Colonic mucosa (tissue), 4 donors: Measurements from ENCODE around the gene GPR137. TPM values are rescaled to one million over a fixed set of nuclear protein-coding genes. Genes with fewer than 3 reads are reported as not detected.
A peak's percentile ranks its signal among the peaks of the same experiment; 100 is the strongest.

Experiments
- DNase-seq: peaks from one replicate; pipeline ENCODE4 v3.0.0-alpha.2; 2020
- H3K27ac ChIP-seq: fragments of 200-600 bp; one replicate; pipeline ENCODE4 v1.8.0; 2021
- H3K27me3 ChIP-seq: fragments of 200-600 bp; one replicate; pipeline ENCODE4 v1.8.0; 2021
- H3K36me3 ChIP-seq: fragments of 200-600 bp; one replicate; pipeline ENCODE4 v1.8.0; 2021
- H3K4me1 ChIP-seq: fragments of 200-600 bp; one replicate; pipeline ENCODE4 v1.8.0; 2021; ENCODE audit warnings: mild to moderate bottlenecking
- H3K4me3 ChIP-seq: fragments of 200-600 bp; one replicate; pipeline ENCODE4 v1.8.0; 2021
- H3K9ac ChIP-seq, 2 donors: one replicate each; pipeline ENCODE4 v1.7.0; 2013; ENCODE audit warnings: control low read depth in 2 of 2, low read depth in 2 of 2, low read length in 2 of 2
- H3K9me3 ChIP-seq: fragments of 200-600 bp; one replicate; pipeline ENCODE4 v1.8.0; 2021
- intact Hi-C: fragments of 100-400 bp; cut with DNase I; formaldehyde crosslinking; loops from one replicate; pipeline ENCODE4 v1.14.1; 2022
- total RNA-seq, 2 donors: library from RNA; stranded (reverse); fragmentation: NEBNext Ultra II Directional in 1 of 2; extraction: Animal tissue kit (Norgen Biotek cat#: 25700) in 1 of 2; gene quantifications; one replicate each; pipeline ENCODE4 v1.2.1, GENCODE V29; 2021
- TF ChIP-seq, protein P1 (sequence below): fragments of 200-600 bp; IDR thresholded peaks from one replicate; pipeline ENCODE4 v1.8.0; 2022; ENCODE audit warnings: antibody characterized with exemption, mild to moderate bottlenecking
- donor health status: healthy.
- donor health status: DM: no; HTN: no; CAD: no.
- donor health status: DM: no; HTN: no; CAD: no.

The GPR137 gene
- total RNA-seq, 2 donors from 2014 or later: 36.0 to 58.8 TPM

DNA sequence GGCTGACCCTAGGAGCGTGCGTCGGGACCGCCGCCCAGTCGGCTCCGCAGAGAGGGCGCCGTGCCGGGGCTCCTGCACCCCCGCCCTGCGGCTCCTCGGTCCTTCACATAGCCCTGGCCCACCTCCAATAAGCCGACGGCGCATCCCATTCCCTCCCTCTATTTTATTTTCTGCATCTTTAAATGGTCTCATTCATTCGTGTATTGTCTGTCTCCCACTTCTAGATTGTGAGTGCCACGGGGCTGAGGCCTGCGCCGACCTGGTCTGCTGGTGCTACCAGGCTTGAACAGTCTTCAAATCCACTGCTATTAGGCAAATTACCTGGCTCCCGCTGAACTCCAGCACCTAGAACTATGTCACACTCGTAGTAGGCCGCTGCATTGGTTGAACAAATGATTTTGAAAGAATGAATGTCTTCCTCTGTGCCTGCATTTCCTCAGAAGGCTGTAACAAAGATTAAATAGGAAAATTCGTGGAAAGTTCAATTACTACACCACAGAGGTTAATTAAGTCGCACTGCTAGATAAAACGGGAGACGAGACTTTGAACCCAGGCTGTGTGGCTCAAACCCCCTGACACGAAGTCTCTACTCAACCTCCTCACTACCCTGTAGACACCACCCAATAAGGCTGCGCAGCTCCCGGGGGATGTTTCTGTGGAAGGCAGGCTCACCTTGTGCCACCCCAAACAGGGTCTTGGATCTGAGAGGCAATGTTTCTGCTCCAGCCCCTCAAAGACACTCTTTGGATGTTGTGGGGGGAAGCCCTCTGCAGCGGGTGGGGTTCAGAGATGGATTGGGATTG, 37.7 kb upstream of the GPR137 start:
- intact Hi-C loops: no loop called here
- Histone ChIP-seq H3K9me3 (no peaks in the 10 kb centered on the region), H3K9ac (peak overlapping the region; percentile 60 to 91), H3K36me3 (no peaks in the 10 kb centered on the region), H3K27me3 (no peaks in the 10 kb centered on the region), H3K4me1 (peaks cover 3% of the 10 kb centered on the region), H3K27ac (peak overlapping the region; percentile 90), H3K4me3 (peak overlapping the region; percentile 59)
- DNase-seq: no peak
- TF ChIP-seq, protein P1, sequence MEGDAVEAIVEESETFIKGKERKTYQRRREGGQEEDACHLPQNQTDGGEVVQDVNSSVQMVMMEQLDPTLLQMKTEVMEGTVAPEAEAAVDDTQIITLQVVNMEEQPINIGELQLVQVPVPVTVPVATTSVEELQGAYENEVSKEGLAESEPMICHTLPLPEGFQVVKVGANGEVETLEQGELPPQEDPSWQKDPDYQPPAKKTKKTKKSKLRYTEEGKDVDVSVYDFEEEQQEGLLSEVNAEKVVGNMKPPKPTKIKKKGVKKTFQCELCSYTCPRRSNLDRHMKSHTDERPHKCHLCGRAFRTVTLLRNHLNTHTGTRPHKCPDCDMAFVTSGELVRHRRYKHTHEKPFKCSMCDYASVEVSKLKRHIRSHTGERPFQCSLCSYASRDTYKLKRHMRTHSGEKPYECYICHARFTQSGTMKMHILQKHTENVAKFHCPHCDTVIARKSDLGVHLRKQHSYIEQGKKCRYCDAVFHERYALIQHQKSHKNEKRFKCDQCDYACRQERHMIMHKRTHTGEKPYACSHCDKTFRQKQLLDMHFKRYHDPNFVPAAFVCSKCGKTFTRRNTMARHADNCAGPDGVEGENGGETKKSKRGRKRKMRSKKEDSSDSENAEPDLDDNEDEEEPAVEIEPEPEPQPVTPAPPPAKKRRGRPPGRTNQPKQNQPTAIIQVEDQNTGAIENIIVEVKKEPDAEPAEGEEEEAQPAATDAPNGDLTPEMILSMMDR: no peak

DNA sequence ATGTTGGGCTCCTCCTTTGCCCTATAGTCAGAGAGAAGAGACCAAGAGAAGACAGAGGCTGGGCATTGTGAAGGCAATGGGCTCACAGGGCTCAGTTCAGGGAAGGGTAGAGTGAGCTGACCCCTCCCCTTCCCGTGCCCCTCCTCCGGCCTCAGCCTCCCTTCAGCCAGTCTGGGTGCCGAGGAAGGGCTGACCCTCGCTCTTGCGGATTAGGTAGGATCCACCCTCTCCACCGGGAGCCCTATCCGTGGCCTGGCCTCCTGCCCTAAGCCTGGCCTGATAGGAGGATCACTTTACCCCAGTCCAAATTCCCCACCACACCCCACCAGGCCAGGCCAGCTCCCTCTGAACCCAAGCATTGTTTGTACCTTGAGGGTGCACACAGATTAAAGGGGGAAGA, 37.1 kb upstream of the GPR137 start:
- Histone ChIP-seq H3K9me3 (no peaks in the 10 kb centered on the region), H3K36me3 (no peaks in the 10 kb centered on the region), H3K27me3 (no peaks in the 10 kb centered on the region), H3K4me3 (no peak overlapping the region), H3K27ac (no peak overlapping the region), H3K4me1 (peaks cover 9% of the 10 kb centered on the region), H3K9ac (peak overlapping the region in 1 of 2 donors; percentile 91)
- intact Hi-C loops: no loop called here
- TF ChIP-seq, protein P1: no peak
- DNase-seq: no peak

DNA sequence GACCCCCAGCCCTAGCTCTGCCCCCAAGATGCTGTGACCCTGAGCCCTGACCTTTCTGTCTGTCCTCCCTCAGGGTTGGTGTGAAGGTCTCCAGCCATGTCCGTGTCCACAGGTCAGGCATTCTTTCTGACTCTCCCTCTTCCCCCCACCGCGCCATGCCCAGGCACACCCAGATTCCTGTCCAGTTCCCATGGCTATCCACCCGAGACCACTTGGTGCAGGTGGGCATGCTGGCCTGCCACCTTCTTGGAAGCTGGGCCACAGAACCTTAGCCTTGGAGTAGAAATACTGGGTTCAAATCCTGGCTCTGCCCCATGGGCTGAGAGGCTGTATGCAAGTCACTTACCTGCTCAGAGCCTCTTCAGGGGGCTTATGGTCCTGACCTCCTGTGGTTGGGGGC, 36.6 kb upstream of the GPR137 start:
- TF ChIP-seq, protein P1: no peak
- no peak overlapping the region for H3K4me3 ChIP-seq
- H3K36me3 ChIP-seq: no peaks in the 10 kb centered on the region
- no peak overlapping the region for H3K27ac ChIP-seq
- H3K4me1 ChIP-seq: peaks cover 9% of the 10 kb centered on the region
- peak overlapping the region in 1 of 2 donors; percentile 12 for H3K9ac ChIP-seq
- no peak for DNase-seq
- intact Hi-C loops: no loop called here
- no peaks in the 10 kb centered on the region for H3K27me3 ChIP-seq
- no peaks in the 10 kb centered on the region for H3K9me3 ChIP-seq

DNA sequence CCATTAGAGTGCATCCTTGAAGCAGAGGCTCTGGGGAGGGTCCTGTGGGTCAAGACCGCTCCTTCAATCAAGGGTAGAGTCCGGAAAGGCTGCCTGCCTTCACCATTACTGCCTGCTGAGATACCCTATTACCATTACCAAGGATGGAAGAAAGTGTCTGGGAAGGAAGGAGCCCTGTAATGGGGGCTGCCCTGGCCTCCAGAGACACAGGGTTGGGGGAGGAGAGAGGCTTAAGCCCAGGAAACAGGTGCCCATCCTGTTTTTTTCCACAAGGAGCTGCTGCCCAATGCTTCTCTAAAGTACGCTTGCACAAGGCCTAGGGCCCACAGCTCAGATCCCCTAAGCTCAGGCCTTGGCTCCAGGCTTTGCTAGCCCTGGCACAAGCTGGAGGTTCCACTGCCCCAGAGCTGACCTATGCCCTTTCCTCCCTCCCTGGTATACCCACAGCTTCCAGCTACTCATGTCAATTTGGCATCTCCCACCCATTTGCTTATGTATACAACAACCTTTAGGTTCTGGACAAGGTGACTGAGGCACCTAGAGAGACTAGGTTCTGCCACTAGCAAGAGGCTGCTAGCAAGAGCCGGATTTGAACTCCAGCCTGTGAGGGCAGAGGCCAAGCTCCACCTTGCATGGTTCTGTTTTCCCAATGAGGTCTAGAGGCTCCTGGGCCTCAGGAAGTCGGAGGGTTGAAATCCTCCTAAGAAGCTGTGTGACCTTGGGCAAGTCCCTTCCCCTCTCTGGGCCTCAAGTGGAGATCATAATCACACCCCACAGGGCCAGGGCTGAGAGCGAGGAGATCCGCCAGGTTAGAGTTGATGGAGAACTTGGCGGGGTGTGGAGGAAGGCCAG, 35.9 kb upstream of the GPR137 start:
- Histone ChIP-seq H3K4me3 (no peak overlapping the region), H3K36me3 (peaks cover 5% of the 10 kb centered on the region), H3K9ac (no peak overlapping the region), H3K9me3 (no peaks in the 10 kb centered on the region), H3K27ac (no peak overlapping the region), H3K27me3 (no peaks in the 10 kb centered on the region), H3K4me1 (peaks cover 9% of the 10 kb centered on the region)
- intact Hi-C loops: no loop called here
- DNase-seq: no peak
- TF ChIP-seq, protein P1: no peak

DNA sequence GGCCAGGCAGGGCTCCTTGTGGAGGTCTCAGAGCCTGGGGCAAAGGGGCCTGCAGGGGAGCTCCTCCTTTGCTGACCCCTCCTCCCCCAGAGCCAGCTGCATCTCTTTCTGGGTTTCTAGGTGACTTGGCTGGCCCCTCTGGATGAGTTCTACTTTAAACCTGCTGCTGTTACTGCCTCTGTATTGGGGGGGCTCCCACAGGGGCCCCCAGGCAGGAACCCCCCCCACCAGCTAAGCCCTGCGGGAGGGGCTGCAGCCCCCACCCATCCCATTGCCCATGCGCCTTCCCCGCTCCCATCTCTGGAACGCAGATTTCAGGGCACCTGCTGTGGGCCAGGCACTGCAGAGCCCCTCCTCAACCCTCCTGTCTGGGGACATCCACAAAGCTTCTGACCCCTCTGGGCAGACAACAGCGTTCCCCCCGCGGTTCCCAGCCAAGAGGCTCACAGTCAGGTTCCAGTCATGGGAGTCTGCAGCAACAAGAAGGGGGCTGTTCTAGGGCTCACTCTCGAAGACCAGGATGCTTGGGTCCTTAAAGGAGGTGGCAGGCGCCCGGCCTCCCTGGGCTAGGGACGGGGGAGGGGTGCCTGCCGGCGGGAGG, 35.1 kb upstream of the GPR137 start:
- Histone ChIP-seq H3K9me3 (no peaks in the 10 kb centered on the region), H3K4me3 (peak overlapping the region; percentile 97), H3K9ac (peak overlapping the region; percentile 69 to 71), H3K36me3 (peaks cover 5% of the 10 kb centered on the region), H3K27ac (no peak overlapping the region), H3K4me1 (peaks cover 9% of the 10 kb centered on the region), H3K27me3 (no peaks in the 10 kb centered on the region)
- intact Hi-C loops: no loop called here
- TF ChIP-seq, protein P1: no peak
- no peak for DNase-seq
